K562 (cell line): ENCODE measurements around the gene SLC41A3. TPM values are rescaled to one million over a fixed set of nuclear protein-coding genes. Genes with fewer than 3 reads are reported as not detected.

Source experiments
- ATAC-seq: fragments of 200-7000 bp; cut with Tn5 transposase; 3 replicates; pipeline ENCODE4 v1.9.1; 2020; ENCODE audit warnings: moderate library complexity
- BruUV-seq: library from RNA; stranded (reverse); fragments of 400-500 nt; replicated peaks from 2 replicates; lab custom pipeline; 2021; lab: Mats Ljungman, UMichigan
- CTCF ChIA-PET: fragments of 300-600 bp; formaldehyde crosslinking; extraction: SDS; loops from one replicate; lab custom pipeline; 2021; ENCODE audit warnings: low intra/inter-chr PET ratio; lab: Yijun Ruan, JAX
- POLR2A ChIA-PET: fragments of 300-600, 350-650 bp; sonication (Branson Sonifier 250); formaldehyde crosslinking; extraction: SDS; loops from one replicate; lab custom pipeline; 2021; ENCODE audit warnings: antibody characterized with exemption, inconsistent platforms; lab: Yijun Ruan, JAX
- DNase-seq, 4 experiments: peaks; one replicate each; pipeline versions ENCODE4 v3.0.0 to v3.0.0-alpha.2; 2011 to 2018; ENCODE audit warnings: low spot score in 3 of 4, mixed read lengths in 3 of 4; ENCODE audit errors: extremely low read depth in 1 of 4
- FAIRE-seq: peaks from 2 replicates; lab custom pipeline; 2011; peaks lifted over from hg19 to GRCh38; lab: Jason Lieb, UNC
- H2AFZ ChIP-seq: 2 replicates; pipeline ENCODE4 v1.6.0; 2011; ENCODE audit warnings: low read depth, low read length, control low read depth, inconsistent platforms
- H3K27ac ChIP-seq: fragments of 200-600 bp; 3 replicates; pipeline ENCODE4 v1.8.0; 2011; ENCODE audit warnings: low read depth, mild to moderate bottlenecking, control low read depth, inconsistent platforms, low read length, moderate library complexity, mixed read lengths; ENCODE audit errors: extremely low read depth
- H3K27me3 ChIP-seq, 2 experiments: fragments of 300-600 bp in 1 of 2; 2 replicates in 1 of 2; 3 replicates in 1 of 2; pipeline versions ENCODE4 v1.6.0 to v1.8.0; 2011; ENCODE audit warnings: inconsistent platforms in 2 of 2, low read length in 2 of 2, mild to moderate bottlenecking in 1 of 2, mixed read lengths in 1 of 2, moderate library complexity in 1 of 2; ENCODE audit not compliant: control insufficient read depth in 2 of 2, insufficient read depth in 2 of 2
- H3K36me3 ChIP-seq: fragments of 300-600 bp; 3 replicates; pipeline ENCODE4 v1.8.0; 2011; ENCODE audit warnings: mild to moderate bottlenecking, low read length, inconsistent platforms; ENCODE audit not compliant: control insufficient read depth, insufficient read depth
- H3K4me1 ChIP-seq, 2 experiments: fragments of 200-600 bp in 1 of 2; replicated peaks in 1 of 2; 2 replicates in 1 of 2; 3 replicates in 1 of 2; pipeline versions ENCODE4 v1.5.1 to v1.8.0; 2011; ENCODE audit warnings: inconsistent platforms in 2 of 2, low read length in 2 of 2, mild to moderate bottlenecking in 1 of 2, mixed read lengths in 1 of 2, moderate library complexity in 1 of 2; ENCODE audit not compliant: control insufficient read depth in 2 of 2, insufficient read depth in 2 of 2
- H3K4me2 ChIP-seq: 2 replicates; pipeline ENCODE4 v1.6.1; 2011; ENCODE audit warnings: low read length, control low read depth, inconsistent platforms, mixed read lengths; ENCODE audit not compliant: insufficient read depth
- H3K4me3 ChIP-seq: fragments of 200-600 bp; sonication (generic), shearing (Covaris generic); 2 replicates; pipeline ENCODE4 v1.5.1; 2016; ENCODE audit warnings: control low read depth, inconsistent platforms
- H3K79me2 ChIP-seq: fragments of 200-600 bp; 3 replicates; pipeline ENCODE4 v1.8.0; 2011; ENCODE audit warnings: low read length, inconsistent platforms; ENCODE audit not compliant: control insufficient read depth, insufficient read depth
- H3K9ac ChIP-seq, 2 experiments: 2 replicates each; pipeline versions ENCODE4 v1.6.0 to v1.6.1; 2011; ENCODE audit warnings: low read depth in 2 of 2, low read length in 2 of 2, control low read depth in 1 of 2, inconsistent platforms in 1 of 2, mild to moderate bottlenecking in 1 of 2, mixed read lengths in 1 of 2; ENCODE audit not compliant: insufficient read depth in 1 of 2
- H3K9me1 ChIP-seq: one replicate; pipeline ENCODE4 v1.6.0; 2011; ENCODE audit warnings: inconsistent platforms, mild to moderate bottlenecking, low read length, moderate library complexity; ENCODE audit not compliant: control insufficient read depth, insufficient read depth
- H3K9me3 ChIP-seq: replicated peaks from 2 replicates; pipeline ENCODE4 v1.5.1; 2011; ENCODE audit warnings: low read depth, low read length, inconsistent platforms; ENCODE audit not compliant: control insufficient read depth, insufficient read depth
- H4K20me1 ChIP-seq: replicated peaks from 2 replicates; pipeline ENCODE4 v1.6.1; 2011; ENCODE audit warnings: low read length, inconsistent platforms, mixed read lengths; ENCODE audit not compliant: control insufficient read depth, insufficient read depth
- C11orf30 ChIP-seq: fragments of 450-650 bp; IDR thresholded peaks from 2 replicates; pipeline ENCODE4 v1.6.1; 2016; ENCODE audit warnings: low read depth, mild to moderate bottlenecking
- CHCHD3 ChIP-seq: fragments of 250-450 bp; sonication (Bioruptor Pico); IDR thresholded peaks from 2 replicates; pipeline ENCODE4 v2.1.2; 2022; ENCODE audit warnings: mild to moderate bottlenecking
- CTBP1 ChIP-seq: fragments of 450-650 bp; IDR thresholded peaks from 2 replicates; pipeline ENCODE4 v1.6.1; 2016; ENCODE audit warnings: borderline replicate concordance
- EGR1 ChIP-seq: fragments of 450-650 bp; conservative IDR thresholded peaks from 2 replicates; pipeline ENCODE4 v1.6.1; 2017; ENCODE audit warnings: mild to moderate bottlenecking
- ETV6 ChIP-seq, 3 experiments: fragments of 150-350 bp in 1 of 3; sonication (generic) in 1 of 3; formaldehyde crosslinking in 1 of 3; IDR thresholded peaks; 2 replicates each; pipeline versions ENCODE4 v1.6.1 to v1.8.0; 2014 to 2022; ENCODE audit warnings: borderline replicate concordance in 2 of 3, low read depth in 2 of 3, antibody characterized with exemption in 1 of 3, low read length in 1 of 3, mild to moderate bottlenecking in 1 of 3, missing genetic modification reagents in 1 of 3
- HIVEP1 ChIP-seq: fragments of 250-450 bp; sonication (Bioruptor Pico); IDR thresholded peaks from 2 replicates; pipeline ENCODE4 v1.4.0; 2020; ENCODE audit warnings: mild to moderate bottlenecking
- NONO ChIP-seq, 2 experiments: fragments of 200-400 bp in 1 of 2; fragments of 450-650 bp in 1 of 2; formaldehyde crosslinking in 1 of 2; IDR thresholded peaks; 2 replicates each; pipeline ENCODE4 v1.6.1; 2017; ENCODE audit warnings: low read depth in 2 of 2, mild to moderate bottlenecking in 2 of 2, moderate library complexity in 2 of 2, low read length in 1 of 2
- TRIM28 ChIP-seq: fragments of 450-650 bp; IDR thresholded peaks from 2 replicates; pipeline ENCODE4 v1.6.1; 2017
- WGBS: fragments of 100-300 bp; shearing (Covaris generic); methylation state at CpG from one replicate; pipeline ENCODE4 v1.1.6; 2016; ENCODE audit warnings: low coverage, mixed read lengths; ENCODE audit not compliant: insufficient coverage; ENCODE audit errors: missing lambda C conversion rate; 5-methylcytosine and 5-hydroxymethylcytosine counted together
- in situ Hi-C: fragments of 300-500 bp; cut with MboI; formaldehyde crosslinking; loops from 4 replicates; pipeline ENCODE4 v1.15.0; 2018; ENCODE audit warnings: inconsistent platforms, mixed read lengths
- intact Hi-C: fragments of 100-400 bp; cut with micrococcal nuclease; formaldehyde crosslinking; loops from 2 replicates; pipeline ENCODE4 v1.14.2; 2022
- polyA plus RNA-seq, 8 experiments: library from polyadenylated mRNA; depleted of rRNA in 4 of 8; stranded (reverse) in 5 of 8; unstranded in 3 of 8; fragments of >200 nt; fragmentation: Nextera tagmentation in 2 of 8; fragmentation: Illumina TruSeq in 1 of 8; extraction: Ambion mirVana in 2 of 8; extraction: Trizol in 1 of 8; gene quantifications; 2 replicates each; pipeline versions ENCODE4 v1.2.1 to v1.2.3, GENCODE V29; 2011 to 2014; ENCODE audit warnings: inconsistent platforms in 1 of 8, missing spikeins in 1 of 8
- total RNA-seq, 7 experiments: library from RNA; depleted of rRNA in 6 of 7; stranded (reverse); fragments of >200 nt in 6 of 7; fragmentation: Illumina TruSeq in 2 of 7; extraction: Trizol in 2 of 7; gene quantifications; 2 replicates each; pipeline versions ENCODE4 v1.2.1 to v1.2.3, GENCODE V29; 2011 to 2021; ENCODE audit warnings: low replicate concordance in 1 of 7
- TF ChIP-seq, protein P1 (sequence below): fragments of 450-650 bp; formaldehyde crosslinking; IDR thresholded peaks from 2 replicates; pipeline ENCODE4 v1.4.0; 2022; ENCODE audit warnings: missing genetic modification characterization
- TF ChIP-seq, protein P2 (sequence below): fragments of 250-450 bp; sonication (Bioruptor Pico); IDR thresholded peaks from 2 replicates; pipeline ENCODE4 v1.4.0; 2020

Gene SLC41A3
- total and polyA plus RNA-seq, 9 of the 15 experiments (the other 6 are each of a cell fraction or from before 2014, with no cell fraction given): 4.1 to 20.7 (median 11.2) TPM

GRCh38 chr3:126119976-126120375 is 36.1 kb upstream of the SLC41A3 start:
- H3K9me3 ChIP-seq: no peaks in the 10 kb centered on the region
- H3K9me1 ChIP-seq: no peaks in the 10 kb centered on the region
- H3K79me2 ChIP-seq: no peaks in the 10 kb centered on the region
- CTCF ChIA-PET: no interaction called here
- TF ChIP-seq ETV6 (IDR thresholded peaks at IDR 0.05; ENCODE audit: borderline replicate concordance in 1 of 2, low read depth in 2 of 2, low read length in 1 of 2) (no peak), ETV6 (CRISPR knock-in tag; IDR thresholded peaks at IDR 0.05; ENCODE audit: borderline replicate concordance) (no peak), CTBP1 (no peak), CHCHD3 (no peak), TRIM28 (no peak), EGR1 (no peak), HIVEP1 (CRISPR knock-in tag) (no peak), NONO (IDR thresholded peaks at IDR 0.05; ENCODE audit: low read depth in 2 of 2, low read length in 1 of 2) (no peak), C11orf30 (no peak)
- TF ChIP-seq, protein P1, sequence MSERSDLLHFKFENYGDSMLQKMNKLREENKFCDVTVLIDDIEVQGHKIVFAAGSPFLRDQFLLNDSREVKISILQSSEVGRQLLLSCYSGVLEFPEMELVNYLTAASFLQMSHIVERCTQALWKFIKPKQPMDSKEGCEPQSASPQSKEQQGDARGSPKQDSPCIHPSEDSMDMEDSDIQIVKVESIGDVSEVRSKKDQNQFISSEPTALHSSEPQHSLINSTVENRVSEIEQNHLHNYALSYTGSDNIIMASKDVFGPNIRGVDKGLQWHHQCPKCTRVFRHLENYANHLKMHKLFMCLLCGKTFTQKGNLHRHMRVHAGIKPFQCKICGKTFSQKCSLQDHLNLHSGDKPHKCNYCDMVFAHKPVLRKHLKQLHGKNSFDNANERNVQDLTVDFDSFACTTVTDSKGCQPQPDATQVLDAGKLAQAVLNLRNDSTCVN (CRISPR knock-in tag): no peak
- TF ChIP-seq, protein P2, sequence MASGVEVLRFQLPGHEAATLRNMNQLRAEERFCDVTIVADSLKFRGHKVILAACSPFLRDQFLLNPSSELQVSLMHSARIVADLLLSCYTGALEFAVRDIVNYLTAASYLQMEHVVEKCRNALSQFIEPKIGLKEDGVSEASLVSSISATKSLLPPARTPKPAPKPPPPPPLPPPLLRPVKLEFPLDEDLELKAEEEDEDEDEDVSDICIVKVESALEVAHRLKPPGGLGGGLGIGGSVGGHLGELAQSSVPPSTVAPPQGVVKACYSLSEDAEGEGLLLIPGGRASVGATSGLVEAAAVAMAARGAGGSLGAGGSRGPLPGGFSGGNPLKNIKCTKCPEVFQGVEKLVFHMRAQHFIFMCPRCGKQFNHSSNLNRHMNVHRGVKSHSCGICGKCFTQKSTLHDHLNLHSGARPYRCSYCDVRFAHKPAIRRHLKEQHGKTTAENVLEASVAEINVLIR (CRISPR knock-in tag): no peak
- DNase-seq: no peak
- 0% methylated on average over 8 of the region's 8 CpGs for WGBS
- intact Hi-C loops (no loop called here), in situ Hi-C loops (no loop called here)
- no peak overlapping the region for H2AFZ ChIP-seq
- H3K27ac ChIP-seq: no peak overlapping the region
- H3K4me2 ChIP-seq: no peak overlapping the region
- ATAC-seq: no peak
- H3K36me3 ChIP-seq: no peaks in the 10 kb centered on the region
- POLR2A ChIA-PET: no interaction called here
- H3K4me1 ChIP-seq: no peaks in the 10 kb centered on the region
- peaks cover 2 to 16% of the 10 kb centered on the region in 2 experiments; a peak in 3 of 5 replicates for H3K27me3 ChIP-seq
- no peak for FAIRE-seq
- no peak overlapping the region for H3K9ac ChIP-seq
- H3K4me3 ChIP-seq: no peak overlapping the region
- BruUV-seq: no TSS peak
- H4K20me1 ChIP-seq: no peaks in the 10 kb centered on the region
